K562 (cell line): ENCODE results near the gene RELCH.

ENCODE experiments used
- CREB1 ChIP-seq, 2 experiments: sonication (generic) in 1 of 2; formaldehyde crosslinking in 1 of 2; IDR thresholded peaks; 2 replicates each; pipeline versions ENCODE4 v1.6.1 to v1.8.0; 2012 to 2022; ENCODE audit warnings: inconsistent platforms in 1 of 2, mild to moderate bottlenecking in 1 of 2, missing genetic modification reagents in 1 of 2, moderate library complexity in 1 of 2
- FOS ChIP-seq: IDR thresholded peaks from 3 replicates; pipeline ENCODE4 v1.6.1; 2011; ENCODE audit not compliant: insufficient read length; ENCODE audit errors: extremely low read depth
- JUND ChIP-seq, 2 experiments: IDR thresholded peaks; 2 replicates in 1 of 2; 3 replicates in 1 of 2; pipeline ENCODE4 v1.6.1; 2011; ENCODE audit warnings: borderline replicate concordance in 2 of 2, low read depth in 2 of 2, low read length in 2 of 2, improper control_type of control experiment in 1 of 2, missing biosample characterization in 1 of 2, missing genetic modification characterization in 1 of 2, missing genetic modification reagents in 1 of 2
- MAZ ChIP-seq, 2 experiments: fragments of 450-650 bp in 1 of 2; sonication (generic) in 1 of 2; formaldehyde crosslinking; IDR thresholded peaks in 1 of 2; conservative IDR thresholded peaks in 1 of 2; 2 replicates each; pipeline versions ENCODE4 v1.4.0 to v1.5.0; 2020; ENCODE audit warnings: mild to moderate bottlenecking in 1 of 2, missing genetic modification reagents in 1 of 2
- MIER1 ChIP-seq: fragments of 450-650 bp; IDR thresholded peaks from 2 replicates; pipeline ENCODE4 v1.6.1; 2016; ENCODE audit warnings: antibody characterized with exemption, mild to moderate bottlenecking, low read depth
- POLR2A ChIP-seq: fragments of 450-650 bp; conservative IDR thresholded peaks from 2 replicates; pipeline ENCODE4 v1.6.1; 2016
- SRSF9 ChIP-seq: fragments of 200-400 bp; formaldehyde crosslinking; IDR thresholded peaks from 2 replicates; pipeline ENCODE4 v1.6.1; 2017; ENCODE audit warnings: low read depth, low read length, borderline replicate concordance
- TCF7 ChIP-seq: sonication (generic); IDR thresholded peaks from 2 replicates; pipeline ENCODE4 v1.6.1; 2016; ENCODE audit warnings: antibody characterized with exemption, borderline replicate concordance
- TF ChIP-seq, protein P1 (sequence below), 3 experiments: IDR thresholded peaks in 2 of 3; conservative IDR thresholded peaks in 1 of 3; 2 replicates each; pipeline ENCODE4 v1.5.1; 2011 to 2012; ENCODE audit warnings: low read length in 3 of 3, mild to moderate bottlenecking in 3 of 3, control low read depth in 2 of 3, improper control_type of control experiment in 1 of 3, inconsistent platforms in 1 of 3, low read depth in 1 of 3, mixed read lengths in 1 of 3, moderate library complexity in 1 of 3; ENCODE audit not compliant: insufficient read depth in 2 of 3
- TF ChIP-seq, protein P2 (sequence below): fragments of 450-650 bp; conservative IDR thresholded peaks from 2 replicates; pipeline ENCODE4 v1.6.1; 2016; ENCODE audit warnings: missing genetic modification characterization, low read depth, mild to moderate bottlenecking, control low read depth, missing compliant biosample characterization
- TF ChIP-seq, protein P3 (sequence below): fragments of 450-650 bp; formaldehyde crosslinking; conservative IDR thresholded peaks from 2 replicates; pipeline ENCODE4 v1.4.0; 2022; ENCODE audit warnings: mild to moderate bottlenecking, missing genetic modification characterization

DNA sequence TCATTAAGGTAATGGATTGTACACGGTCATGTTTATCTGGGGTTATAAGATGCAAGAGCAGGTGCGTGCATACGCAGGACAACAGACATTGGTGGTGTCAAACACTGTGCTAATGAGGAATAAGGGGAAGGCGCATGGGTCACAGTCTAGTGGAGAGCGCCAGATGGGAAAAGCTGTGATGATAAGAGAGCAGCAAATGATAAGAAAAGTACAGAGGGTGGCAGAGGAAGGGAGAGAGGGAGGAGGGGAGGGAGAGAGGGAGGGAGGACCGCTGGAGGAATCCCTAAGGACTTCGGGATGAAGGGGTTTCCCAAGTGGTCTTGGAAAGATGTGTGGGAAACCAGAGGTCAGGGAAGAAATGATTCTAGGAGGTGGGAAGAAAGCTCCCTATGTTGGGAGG lies 140.9 kb downstream of the RELCH start:
- no peak for TF ChIP-seq FOS
- no peak for TF ChIP-seq MIER1
- TF ChIP-seq, protein P1, sequence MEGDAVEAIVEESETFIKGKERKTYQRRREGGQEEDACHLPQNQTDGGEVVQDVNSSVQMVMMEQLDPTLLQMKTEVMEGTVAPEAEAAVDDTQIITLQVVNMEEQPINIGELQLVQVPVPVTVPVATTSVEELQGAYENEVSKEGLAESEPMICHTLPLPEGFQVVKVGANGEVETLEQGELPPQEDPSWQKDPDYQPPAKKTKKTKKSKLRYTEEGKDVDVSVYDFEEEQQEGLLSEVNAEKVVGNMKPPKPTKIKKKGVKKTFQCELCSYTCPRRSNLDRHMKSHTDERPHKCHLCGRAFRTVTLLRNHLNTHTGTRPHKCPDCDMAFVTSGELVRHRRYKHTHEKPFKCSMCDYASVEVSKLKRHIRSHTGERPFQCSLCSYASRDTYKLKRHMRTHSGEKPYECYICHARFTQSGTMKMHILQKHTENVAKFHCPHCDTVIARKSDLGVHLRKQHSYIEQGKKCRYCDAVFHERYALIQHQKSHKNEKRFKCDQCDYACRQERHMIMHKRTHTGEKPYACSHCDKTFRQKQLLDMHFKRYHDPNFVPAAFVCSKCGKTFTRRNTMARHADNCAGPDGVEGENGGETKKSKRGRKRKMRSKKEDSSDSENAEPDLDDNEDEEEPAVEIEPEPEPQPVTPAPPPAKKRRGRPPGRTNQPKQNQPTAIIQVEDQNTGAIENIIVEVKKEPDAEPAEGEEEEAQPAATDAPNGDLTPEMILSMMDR (IDR thresholded peaks at IDR 0.05 in 2 of 3, conservative IDR thresholded peaks at IDR 0.05 in 1 of 3; ENCODE audit: insufficient read depth in 2 of 3, low read depth in 1 of 3, low read length in 3 of 3) = no peak
- TF ChIP-seq CREB1 (IDR thresholded peaks at IDR 0.05) = no peak
- TF ChIP-seq CREB1 (CRISPR knock-in tag; IDR thresholded peaks at IDR 0.05) = no peak
- no peak for TF ChIP-seq TCF7
- no peak for TF ChIP-seq JUND (IDR thresholded peaks at IDR 0.05; ENCODE audit: borderline replicate concordance, low read depth, low read length)
- no peak for TF ChIP-seq JUND (tag; IDR thresholded peaks at IDR 0.05; ENCODE audit: borderline replicate concordance, low read depth, low read length)
- TF ChIP-seq, protein P2, sequence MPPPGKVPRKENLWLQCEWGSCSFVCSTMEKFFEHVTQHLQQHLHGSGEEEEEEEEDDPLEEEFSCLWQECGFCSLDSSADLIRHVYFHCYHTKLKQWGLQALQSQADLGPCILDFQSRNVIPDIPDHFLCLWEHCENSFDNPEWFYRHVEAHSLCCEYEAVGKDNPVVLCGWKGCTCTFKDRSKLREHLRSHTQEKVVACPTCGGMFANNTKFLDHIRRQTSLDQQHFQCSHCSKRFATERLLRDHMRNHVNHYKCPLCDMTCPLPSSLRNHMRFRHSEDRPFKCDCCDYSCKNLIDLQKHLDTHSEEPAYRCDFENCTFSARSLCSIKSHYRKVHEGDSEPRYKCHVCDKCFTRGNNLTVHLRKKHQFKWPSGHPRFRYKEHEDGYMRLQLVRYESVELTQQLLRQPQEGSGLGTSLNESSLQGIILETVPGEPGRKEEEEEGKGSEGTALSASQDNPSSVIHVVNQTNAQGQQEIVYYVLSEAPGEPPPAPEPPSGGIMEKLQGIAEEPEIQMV (tag) = no peak
- TF ChIP-seq MAZ (CRISPR knock-in tag; conservative IDR thresholded peaks at IDR 0.05 in 1 of 2, IDR thresholded peaks at IDR 0.05 in 1 of 2) = no peak
- no peak for TF ChIP-seq POLR2A
- TF ChIP-seq, protein P3, sequence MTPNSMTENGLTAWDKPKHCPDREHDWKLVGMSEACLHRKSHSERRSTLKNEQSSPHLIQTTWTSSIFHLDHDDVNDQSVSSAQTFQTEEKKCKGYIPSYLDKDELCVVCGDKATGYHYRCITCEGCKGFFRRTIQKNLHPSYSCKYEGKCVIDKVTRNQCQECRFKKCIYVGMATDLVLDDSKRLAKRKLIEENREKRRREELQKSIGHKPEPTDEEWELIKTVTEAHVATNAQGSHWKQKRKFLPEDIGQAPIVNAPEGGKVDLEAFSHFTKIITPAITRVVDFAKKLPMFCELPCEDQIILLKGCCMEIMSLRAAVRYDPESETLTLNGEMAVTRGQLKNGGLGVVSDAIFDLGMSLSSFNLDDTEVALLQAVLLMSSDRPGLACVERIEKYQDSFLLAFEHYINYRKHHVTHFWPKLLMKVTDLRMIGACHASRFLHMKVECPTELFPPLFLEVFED (CRISPR knock-in tag) = no peak
- no peak for TF ChIP-seq SRSF9
